PFSK-1 (cell line): ENCODE measurements around the gene EGF.

Experiments used
- FOXP2 ChIP-seq: optimal IDR thresholded peaks from 2 replicates; pipeline ENCODE3; 2011; ENCODE audit warnings: borderline replicate concordance, control low read depth, inconsistent platforms; ENCODE audit not compliant: insufficient read depth; ENCODE audit errors: extremely low read length, extremely low read depth
- POLR2AphosphoS5 ChIP-seq: IDR thresholded peaks from 2 replicates; pipeline ENCODE4 v1.6.1; 2012; ENCODE audit warnings: low read depth, mild to moderate bottlenecking, control low read depth, low read length, moderate library complexity
- REST ChIP-seq, 2 experiments: IDR thresholded peaks; 2 replicates each; pipeline versions ENCODE4 v1.6.1 to v1.8.0; 2011 to 2012; ENCODE audit warnings: low read depth in 2 of 2, low read length in 2 of 2, control low read depth in 1 of 2, inconsistent platforms in 1 of 2, mild to moderate bottlenecking in 1 of 2, moderate library complexity in 1 of 2; ENCODE audit not compliant: insufficient read depth in 1 of 2
- SIN3A ChIP-seq: IDR thresholded peaks from 2 replicates; pipeline ENCODE4 v1.6.1; 2012; ENCODE audit warnings: mild to moderate bottlenecking, low read length, moderate library complexity, borderline replicate concordance; ENCODE audit not compliant: insufficient read depth
- TAF1 ChIP-seq: IDR thresholded peaks from 2 replicates; pipeline ENCODE4 v1.6.1; 2012; ENCODE audit warnings: low read length, control low read depth, borderline replicate concordance; ENCODE audit not compliant: insufficient read depth

The EGF gene

GRCh38 chr4:110020646-110021443 lies 108.2 kb downstream of the EGF start:
- no peak for TF ChIP-seq POLR2AphosphoS5
- TF ChIP-seq REST (IDR thresholded peaks at IDR 0.05; ENCODE audit: insufficient read depth in 1 of 2, low read depth in 2 of 2, low read length in 2 of 2) = no peak
- TF ChIP-seq TAF1 = no peak
- TF ChIP-seq FOXP2 = no peak
- TF ChIP-seq SIN3A = no peak

GRCh38 chr4:110022457-110022856 lies 109.8 kb downstream of the EGF start:
- TF ChIP-seq FOXP2 (no peak), POLR2AphosphoS5 (no peak), TAF1 (no peak), SIN3A (no peak), REST (IDR thresholded peaks at IDR 0.05; ENCODE audit: insufficient read depth in 1 of 2, low read depth in 2 of 2, low read length in 2 of 2) (no peak)

- TF ChIP-seq POLR2AphosphoS5 (no peak), FOXP2 (no peak)
These were observed 112.4 kb downstream of the EGF start for GRCh38 chr4:110025056-110025455.

GRCh38 chr4:110025718-110026117 lies 113.0 kb downstream of the EGF start:
- no peak for TF ChIP-seq POLR2AphosphoS5

- TF ChIP-seq POLR2AphosphoS5 = no peak
- no peak for TF ChIP-seq REST (IDR thresholded peaks at IDR 0.05; ENCODE audit: insufficient read depth in 1 of 2, low read depth in 2 of 2, low read length in 2 of 2)
- no peak for TF ChIP-seq FOXP2
- TF ChIP-seq SIN3A = no peak
- no peak for TF ChIP-seq TAF1
These were observed 119.9 kb downstream of the EGF start for GRCh38 chr4:110032603-110033002.

GRCh38 chr4:110033355-110034025 lies 120.8 kb downstream of the EGF start:
- TF ChIP-seq POLR2AphosphoS5 (no peak), SIN3A (no peak), FOXP2 (no peak)
